NCI-H1436 (cell line): ENCODE data around the gene ALDH1A2.
"Not testable (repeated sequence)": the region's sequence is repeated elsewhere in the genome, so short reads cannot be mapped to it uniquely, and the experiment has no call there.

Source experiments
- DNase-seq: peaks from one replicate; lab custom pipeline; 2025; lab: John Stamatoyannopoulos, UW

Gene ALDH1A2

DNA sequence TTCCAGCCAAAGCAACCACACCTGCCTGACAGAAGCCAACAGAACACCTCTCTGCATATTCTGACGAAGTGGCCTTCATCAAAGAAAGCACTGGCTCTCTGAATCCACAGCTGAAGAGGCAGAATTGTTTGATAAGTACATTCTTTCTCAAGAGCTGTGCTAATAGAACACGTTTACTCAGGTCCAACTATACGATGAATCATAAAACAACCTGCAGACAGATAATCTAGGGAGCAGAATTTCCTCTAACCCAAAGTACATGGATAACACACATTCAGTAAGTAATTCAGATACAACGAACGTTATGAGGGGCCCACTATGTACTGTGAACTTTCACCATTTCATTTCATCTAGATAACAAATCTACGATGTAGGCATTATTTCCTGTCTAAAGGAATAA is 25.4 kb downstream of the ALDH1A2 start:
- DNase-seq, result no peak

DNA sequence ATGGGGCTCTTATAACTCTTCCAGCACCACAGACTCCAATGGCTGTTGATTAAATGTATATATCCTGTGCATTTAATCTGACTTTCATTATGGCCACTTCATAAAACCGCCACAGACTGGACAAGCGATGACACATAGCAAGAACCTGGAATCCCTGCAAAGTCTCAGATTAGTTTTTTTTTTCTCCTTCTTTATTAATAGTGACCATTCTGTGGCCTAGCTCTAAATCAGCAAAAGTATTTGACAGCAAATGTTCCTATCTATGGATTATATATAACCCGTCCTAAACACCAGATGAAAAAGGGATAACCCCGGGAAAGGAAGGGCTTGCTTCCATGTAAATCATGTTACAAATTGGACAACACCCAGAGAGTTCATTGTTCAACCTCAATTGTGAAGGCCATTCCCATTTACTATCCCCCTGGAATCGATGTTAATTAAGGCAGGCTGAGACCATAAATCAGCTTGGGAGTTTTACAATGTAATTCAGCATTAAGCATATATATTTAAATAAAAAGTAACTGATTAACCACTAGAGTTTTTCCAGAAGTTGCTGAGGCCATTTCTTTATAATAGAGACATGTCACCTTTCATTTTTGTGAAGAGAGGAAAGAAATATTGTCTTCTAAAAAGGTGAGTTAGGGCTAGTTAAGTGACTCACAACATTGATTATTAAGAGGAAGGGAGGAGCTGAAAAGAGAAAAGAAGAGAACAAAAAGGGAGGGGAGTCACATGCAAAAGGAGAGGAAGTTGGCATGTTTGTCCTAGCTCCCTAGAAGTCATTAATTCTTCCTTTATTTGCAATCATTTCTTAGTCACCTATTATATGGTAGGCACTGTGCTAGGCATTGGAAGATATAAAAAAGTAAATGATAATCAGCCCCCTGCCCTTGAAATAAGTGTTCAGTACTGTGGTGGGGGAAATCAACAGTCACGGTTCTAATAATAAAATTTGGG is 26.2 kb downstream of the ALDH1A2 start:
- no peak for DNase-seq

DNA sequence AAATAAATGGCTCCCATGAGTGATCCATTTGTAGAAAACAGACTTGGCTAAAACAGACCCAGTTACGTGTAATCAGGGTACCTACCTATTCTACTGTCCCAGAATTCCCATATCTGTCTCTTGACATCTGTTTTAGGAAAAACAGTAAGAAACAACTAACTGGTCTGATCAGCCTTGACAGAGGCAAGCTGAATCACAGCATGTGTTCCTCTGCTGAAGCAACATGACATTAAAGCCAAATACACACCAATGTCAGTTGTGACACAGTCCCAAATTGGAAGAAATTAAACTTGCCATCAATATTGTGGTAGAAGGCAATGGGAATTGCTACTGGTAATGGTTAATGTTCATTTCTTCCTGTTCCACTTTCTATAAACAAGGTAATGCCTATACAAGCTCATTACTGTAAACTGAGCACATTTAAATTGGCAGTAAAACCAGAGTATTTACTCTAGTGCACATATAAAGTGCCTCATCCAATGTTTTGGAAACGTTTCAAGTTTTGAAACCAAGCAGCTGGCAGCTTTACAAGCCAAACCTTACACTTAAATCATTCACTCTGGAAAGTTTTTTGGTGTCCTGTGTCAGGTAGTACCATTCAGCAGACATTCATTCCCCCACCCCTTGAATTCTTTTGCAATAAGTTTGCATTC is 27.0 kb downstream of the ALDH1A2 start:
- DNase-seq, result no peak

DNA sequence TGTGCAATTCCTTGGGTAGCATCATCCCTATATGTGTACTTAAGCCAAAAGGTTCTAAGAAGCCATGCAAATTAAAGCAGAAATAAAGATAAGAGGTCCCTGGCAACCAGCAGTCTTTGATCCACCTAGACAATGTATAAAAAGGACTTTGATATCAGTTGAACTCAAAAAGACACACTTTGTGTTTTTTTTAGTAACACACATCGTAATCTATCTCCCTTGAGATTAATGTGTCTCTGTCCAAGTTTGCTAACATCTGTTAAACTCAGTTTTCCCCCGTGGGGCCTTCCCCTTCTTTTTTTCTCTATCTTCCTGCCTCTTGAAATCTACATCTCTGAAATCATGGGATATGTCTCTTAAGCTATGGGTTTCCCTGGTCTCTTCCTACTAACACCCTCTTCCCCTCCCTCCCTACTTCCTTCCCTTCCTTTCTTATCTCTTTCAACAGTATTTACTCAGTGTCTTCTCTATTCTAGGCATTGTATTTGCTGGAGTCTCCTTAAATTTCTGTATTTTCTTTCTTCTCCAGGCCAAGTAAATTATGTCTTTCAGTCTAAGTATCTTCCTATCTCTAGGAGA is 27.7 kb downstream of the ALDH1A2 start:
- DNase-seq, result no peak

DNA sequence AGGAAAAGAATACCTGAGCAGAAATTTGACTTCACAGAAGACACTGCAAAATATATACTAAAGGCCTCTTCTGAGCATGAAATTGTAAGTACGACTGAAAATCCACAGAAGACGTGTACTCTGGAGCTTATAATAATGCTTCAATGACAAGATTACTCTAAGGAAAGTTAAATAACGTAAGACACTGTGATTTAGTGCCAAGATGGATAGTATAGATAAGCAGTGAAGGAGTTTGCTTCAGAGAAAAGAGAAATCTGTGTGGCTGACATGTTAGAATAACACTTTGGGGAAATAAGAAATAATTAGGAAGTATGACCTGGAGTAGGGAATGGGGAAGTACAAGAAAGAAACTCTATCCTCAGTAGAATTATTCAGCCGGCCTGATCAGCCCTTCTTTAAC is 28.9 kb downstream of the ALDH1A2 start:
- DNase-seq, result no peak

DNA sequence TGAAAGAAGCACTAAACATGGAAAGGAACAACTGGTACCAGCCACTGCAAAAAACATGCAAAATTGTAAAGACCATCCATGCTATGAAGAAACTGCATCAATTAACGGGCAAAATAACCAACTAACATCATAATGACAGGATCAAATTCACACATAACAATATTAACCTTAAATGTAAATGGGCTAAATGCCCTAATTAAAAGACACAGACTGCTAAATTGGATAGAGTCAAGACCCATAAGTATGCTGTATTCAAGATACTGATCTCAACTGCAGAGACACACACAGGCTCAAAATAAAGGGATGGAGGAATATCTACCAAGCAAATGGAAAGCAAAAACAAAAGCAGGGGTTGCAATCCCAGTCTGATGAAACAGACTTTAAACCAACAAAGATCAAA is 37.1 kb downstream of the ALDH1A2 start:
- not testable (repeated sequence) for DNase-seq

DNA sequence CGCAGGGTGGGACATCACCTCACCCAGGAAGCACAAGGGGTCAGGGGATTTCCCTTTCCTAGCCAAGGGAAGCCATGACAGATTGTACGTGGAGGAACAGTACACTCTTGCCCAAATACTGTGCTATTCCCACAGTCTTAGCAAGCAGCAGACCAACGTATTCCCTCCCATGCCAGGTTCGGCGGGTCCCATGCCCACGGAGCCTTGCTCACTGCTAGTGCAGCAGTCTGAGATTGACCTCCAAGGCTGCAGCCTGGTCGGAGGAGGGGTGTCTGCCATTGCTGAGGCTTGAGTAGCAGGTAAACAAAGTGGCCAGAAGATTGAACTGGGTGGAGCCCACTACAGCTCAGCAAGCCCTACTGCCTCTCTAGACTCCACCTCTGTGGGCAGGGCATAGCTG is 39.0 kb downstream of the ALDH1A2 start:
- DNase-seq, result no peak

DNA sequence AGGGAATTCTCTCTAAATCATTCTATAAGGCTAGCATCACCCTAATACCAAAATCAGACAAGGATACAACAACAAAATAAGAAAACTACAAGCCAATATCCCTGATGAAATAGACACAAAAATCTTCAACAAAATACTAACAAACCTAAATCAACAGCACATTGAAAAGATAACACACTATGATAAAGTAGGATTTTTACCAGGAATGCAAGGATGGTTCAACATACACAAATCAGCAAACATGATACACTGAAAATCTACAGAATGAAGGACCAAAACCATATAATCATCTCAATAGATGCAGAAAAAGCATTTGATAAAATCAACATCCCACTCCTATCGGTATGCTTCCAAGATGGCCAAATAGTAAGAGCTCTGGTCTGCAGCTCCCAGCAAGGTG is 39.5 kb downstream of the ALDH1A2 start:
- DNase-seq, result no peak

DNA sequence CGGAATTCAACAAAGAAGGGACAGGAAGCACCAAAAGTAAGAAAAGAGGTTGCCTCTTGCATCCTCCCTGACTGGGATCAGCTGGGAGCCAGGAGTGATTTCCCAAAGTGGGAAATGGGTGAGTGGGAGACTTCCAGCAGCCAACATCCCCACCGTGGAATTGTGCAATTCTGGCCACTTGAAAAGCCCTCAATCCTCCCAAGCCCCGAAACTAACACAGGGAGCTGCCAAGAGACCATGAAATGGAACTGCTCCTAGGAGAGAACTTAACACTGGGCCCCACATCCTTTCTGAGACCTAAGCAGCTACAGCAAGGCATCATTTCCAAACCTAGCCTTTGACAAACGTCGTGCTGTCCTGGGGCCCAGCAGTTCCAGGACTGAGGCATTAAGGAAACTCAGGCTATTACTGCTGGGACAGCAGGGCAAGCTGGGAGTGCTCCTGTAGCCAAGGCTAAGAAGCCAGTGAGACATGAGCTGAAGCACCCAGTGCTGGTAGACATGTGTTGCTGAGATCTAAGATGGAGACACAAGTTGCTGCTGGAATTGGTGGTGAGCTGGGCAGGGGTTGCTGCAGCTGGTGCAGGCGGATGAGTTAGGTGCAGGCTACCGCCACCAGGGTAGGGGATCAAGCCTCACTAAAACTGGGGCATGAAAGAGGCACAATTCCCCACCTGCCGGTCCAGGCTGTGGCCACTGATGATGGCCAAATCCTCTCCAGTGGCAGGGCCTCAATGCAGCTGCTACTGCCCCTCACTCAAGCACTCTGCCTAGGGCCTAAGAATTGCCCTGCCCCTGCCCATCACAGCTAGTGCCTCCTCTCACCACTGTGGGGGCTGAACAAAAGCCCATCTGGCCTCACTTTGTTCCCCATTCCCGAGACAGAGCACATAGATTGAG is 43.9 kb downstream of the ALDH1A2 start:
- DNase-seq, result no peak

DNA sequence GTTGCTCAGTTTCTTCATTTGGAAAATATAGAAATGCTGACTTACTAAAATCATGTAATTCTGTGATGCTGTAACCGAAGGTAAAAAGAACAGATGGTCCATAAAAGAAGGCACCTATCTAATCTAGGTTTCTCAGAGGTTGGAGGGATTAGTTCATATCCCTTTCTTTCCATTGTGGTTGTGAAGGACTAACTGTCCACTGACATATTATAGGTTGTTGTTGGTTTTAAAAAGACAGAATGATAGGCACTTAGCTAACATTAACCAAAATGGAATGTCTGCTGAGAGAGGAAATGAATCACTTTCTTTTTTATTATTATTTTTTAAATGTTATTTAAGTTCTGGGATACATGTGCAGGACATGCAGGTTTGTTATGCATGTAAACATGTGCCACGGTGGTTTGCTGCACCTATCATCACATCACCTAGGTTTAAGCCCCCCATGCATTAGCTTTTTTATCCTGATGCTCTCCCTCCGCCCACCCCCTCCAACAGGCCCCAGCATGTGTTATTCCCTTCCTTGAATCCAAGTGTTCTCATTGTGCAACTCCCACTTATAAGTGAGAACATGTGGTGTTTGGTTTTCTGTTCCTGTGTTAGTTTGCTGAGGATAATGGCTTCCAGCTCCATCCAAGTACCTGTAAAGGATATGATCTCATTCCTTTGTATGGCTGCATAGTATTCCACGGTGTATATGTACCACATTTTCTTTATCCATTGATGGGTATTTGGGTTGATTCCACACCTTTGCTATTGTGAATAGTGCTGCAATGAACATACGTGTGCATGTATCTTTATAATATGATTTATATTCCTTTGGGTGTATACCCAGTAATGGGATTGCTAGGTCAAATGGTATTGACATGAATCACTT is 45.8 kb downstream of the ALDH1A2 start:
- no peak for DNase-seq

DNA sequence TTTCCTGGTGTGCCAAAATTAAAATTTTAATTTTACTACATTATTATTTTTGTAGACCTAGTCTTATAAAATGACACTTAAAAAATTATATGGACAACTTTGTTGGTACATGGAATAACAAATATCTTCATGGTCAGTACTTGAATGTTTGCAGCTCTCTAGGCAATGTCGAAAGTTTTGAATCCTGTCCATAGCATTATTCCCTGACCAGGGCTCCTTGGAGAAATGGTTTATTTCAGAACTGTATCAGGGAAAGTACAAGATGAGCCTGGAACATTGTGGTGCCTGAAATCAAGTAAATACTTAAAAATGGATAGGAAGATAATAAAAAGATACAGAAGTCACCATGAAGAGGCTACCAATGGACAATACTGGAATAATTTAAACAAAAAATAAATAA is 47.6 kb downstream of the ALDH1A2 start:
- DNase-seq, result no peak

DNA sequence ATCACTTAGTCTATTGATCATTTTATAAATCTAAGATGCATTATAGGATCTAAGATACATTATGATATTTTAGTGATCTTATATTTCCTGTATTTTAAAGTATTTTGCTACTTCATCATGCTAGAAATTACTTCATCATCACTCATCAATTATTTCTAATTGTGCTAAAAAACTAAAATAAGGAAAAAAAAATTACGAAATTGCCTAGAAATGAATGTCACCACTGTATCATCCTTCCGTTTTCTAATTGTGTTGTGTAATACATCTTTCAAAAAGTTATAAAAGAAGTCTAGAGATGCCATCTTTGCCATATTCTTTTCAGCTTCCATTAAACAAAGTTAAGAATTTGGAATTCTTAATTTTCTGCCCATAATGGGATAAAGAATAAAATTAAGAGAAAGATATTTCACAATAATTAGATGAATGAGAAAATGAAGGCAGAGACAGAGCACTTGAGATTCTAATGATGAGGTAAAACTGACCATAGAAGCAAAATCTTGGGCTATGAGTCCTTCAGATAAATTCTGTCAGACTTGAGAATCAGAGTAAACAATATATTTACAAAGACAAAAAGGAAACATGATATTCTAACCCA is 48.8 kb downstream of the ALDH1A2 start:
- DNase-seq, result no peak

DNA sequence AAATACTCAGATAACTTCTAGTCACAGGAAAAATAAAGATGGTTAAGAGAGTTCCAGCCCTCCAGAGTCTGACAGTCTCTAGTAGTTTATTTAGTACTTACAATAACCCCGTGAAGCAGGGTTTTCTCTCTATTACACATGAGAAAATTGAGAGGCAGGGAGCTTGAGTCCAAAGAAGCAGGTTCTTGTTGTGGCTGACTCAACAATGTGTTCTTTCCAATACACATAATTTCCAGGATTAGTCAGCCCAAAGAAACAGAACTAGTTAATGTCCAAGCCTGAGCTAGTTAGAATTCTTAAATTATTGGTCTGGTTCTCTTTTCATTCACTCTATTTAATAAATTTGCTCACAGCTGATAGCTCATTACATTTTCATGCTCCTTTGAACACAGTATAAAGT is 49.9 kb downstream of the ALDH1A2 start:
- no peak for DNase-seq

DNA sequence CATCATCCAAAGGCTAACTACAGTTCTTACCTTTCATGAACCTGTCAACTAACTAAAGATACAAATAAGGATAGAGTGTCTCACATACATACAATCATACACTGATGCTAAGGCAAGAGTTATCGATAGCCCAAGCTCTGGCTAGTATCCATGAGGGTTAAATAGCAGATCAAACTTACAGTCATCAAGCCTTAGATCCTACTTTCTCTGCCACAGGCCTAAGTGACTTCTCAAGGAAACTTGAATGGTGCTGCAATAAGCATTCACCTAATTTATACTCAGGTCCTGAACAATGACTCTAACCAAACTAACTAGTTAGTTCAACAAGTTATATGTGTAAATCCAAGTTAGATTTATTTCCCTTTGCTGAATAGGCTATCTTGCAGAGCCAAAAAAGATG is 51.0 kb downstream of the ALDH1A2 start:
- no peak for DNase-seq

DNA sequence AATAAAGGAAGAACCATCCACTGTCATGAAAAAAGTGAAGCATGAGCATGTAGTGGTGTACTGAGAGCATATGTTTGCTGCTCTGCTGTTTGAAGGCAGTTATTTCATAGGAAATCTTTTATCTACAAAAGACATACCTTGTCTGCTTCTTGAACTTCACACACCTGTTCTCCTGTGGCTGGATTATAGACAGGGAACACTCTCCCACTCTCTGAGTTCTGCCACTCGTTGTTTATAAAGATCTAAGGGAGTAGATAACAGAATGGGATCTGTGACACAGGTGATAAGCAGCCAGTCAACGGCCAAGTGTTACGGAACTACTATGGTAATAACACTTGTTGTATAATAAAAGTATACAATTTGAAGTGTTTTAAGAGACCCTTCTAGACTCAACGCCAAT is 51.5 kb downstream of the ALDH1A2 start:
- DNase-seq, result no peak

DNA sequence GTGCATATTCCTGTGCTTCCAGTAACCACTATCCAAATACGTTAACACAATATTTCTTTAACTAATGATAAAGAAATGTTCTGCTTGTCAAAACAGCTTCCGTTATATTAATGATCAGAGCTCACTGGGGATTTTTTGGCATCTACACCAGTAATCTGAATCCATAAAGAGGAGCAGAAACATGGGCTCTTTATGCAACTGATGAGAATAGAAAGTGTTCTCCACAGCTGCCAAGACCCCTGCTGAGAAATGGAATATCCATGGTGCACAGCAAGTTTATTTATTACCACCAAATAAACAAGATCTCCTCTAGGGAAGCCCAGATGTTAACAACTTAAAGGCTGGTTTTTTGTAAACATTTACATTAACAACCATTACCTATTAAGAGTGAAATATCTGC is 54.5 kb downstream of the ALDH1A2 start:
- DNase-seq, result no peak

DNA sequence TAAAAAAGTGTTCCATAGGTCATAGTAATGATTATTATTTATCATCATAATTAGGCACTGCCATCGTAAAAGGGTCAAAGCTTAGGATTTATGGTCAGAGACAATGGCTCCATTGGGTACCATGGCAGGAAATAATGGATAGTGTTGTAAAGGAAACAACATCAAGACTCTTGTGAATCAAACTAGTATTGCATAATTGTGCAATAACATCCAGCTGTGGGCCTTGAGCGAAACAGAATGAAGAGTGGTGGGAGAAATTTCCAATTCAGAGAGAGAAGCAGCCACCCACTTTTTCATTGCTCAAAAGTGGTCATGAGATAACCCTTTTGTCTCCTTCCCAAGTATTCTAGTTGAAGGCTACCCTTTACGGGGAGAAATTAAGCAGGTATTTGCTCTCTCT is 61.7 kb downstream of the ALDH1A2 start:
- DNase-seq, result no peak

DNA sequence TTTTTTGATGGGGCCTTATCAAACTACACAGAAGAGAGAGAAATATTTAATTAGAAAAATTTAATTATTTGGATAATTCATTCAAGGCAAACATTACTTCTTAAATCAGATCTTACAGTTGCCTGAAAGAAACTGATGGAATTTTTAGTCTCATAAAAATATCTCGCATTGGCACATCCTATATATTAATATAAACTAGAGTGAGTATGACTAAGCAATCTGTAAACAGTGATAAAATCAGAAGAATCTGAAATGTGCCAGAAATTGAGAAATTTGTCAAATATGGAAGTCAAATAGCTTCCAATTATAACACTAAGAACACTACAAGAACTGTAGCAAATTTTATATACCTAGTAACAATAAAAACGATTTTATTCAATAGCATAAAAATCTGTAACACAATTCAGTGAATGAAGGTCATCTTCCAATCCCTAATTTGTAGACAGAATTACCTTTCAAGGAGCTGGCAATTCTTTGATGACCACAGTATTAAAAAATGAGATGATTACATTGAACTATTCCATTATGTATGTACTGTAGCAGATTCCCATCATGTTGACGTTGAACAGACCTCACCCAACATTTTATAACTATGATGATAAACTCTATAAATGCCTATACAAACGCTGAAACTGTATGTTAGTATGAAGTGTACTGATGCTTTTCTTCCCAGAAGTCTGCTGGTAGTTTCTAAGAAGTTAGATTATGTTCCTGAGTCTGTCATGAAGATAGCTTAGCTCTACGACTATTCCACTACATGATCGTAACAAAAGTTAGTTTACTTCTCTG is 63.0 kb downstream of the ALDH1A2 start:
- DNase-seq, result no peak

DNA sequence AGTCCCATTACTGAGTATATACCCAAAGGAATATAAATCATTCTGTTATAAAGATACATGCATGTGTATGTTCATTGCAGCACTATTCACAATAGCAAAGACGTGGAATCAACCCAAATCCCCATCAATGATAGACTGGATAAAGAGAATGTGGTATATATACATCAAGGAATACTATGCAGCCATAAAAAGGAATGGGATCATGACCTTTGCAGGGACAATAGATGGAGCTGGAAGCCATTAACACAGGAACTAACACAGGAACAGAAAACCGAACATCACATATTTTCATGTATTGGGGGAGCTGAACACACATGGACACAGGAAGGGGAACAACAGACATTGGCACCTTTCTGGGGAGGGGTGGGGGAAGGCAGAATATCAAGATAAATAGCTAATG is 65.8 kb downstream of the ALDH1A2 start:
- not testable (repeated sequence) for DNase-seq

DNA sequence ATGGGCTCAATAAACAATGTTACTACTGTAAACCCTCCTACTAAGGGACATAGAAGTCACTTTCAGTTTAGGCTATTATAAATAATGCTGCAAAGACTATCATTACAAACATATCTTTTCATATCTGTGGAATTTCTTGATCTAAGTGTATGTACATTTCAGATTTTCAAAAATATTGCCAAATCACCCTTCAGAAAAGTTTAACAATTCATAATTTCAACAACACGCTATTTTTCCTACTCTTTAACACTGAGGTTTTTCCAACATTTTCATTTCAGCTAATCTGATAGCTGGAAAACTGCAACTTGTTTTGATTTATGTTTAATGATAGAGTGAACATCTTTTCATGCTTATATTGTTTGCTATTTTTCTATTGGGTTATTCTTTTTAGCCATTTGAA is 69.0 kb downstream of the ALDH1A2 start:
- DNase-seq, result no peak
